Measurements from ENCODE around the gene MED14.

- TF ChIP-seq SP1 (IDR thresholded peaks at IDR 0.05) (no peak), NFRKB (IDR thresholded peaks at IDR 0.05) (no peak), SUZ12 (IDR thresholded peaks at IDR 0.05) (no peak), FOXK2 (IDR thresholded peaks at IDR 0.05) (no peak), BHLHE40 (IDR thresholded peaks at IDR 0.05; ENCODE audit: borderline replicate concordance) (no peak), TARDBP (IDR thresholded peaks at IDR 0.05) (no peak), L3MBTL2 (conservative IDR thresholded peaks at IDR 0.05) (no peak), PKNOX1 (IDR thresholded peaks at IDR 0.05) (no peak), FOXM1 (IDR thresholded peaks at IDR 0.05; ENCODE audit: borderline replicate concordance) (no peak), ARNT (IDR thresholded peaks at IDR 0.05) (no peak), ELF4 (IDR thresholded peaks at IDR 0.05) (no peak)
Observed at GRCh38 chrX:40694802-40695201, 40.5 kb downstream of the MED14 start.

All from HEK293T (cell line).